ENCODE results near the gene SDS. TPM values are rescaled to one million over a fixed set of nuclear protein-coding genes. Genes with fewer than 3 reads are reported as not detected.

Gene SDS
- total RNA-seq, 1 donor from 2014 or later: not detected

DNA sequence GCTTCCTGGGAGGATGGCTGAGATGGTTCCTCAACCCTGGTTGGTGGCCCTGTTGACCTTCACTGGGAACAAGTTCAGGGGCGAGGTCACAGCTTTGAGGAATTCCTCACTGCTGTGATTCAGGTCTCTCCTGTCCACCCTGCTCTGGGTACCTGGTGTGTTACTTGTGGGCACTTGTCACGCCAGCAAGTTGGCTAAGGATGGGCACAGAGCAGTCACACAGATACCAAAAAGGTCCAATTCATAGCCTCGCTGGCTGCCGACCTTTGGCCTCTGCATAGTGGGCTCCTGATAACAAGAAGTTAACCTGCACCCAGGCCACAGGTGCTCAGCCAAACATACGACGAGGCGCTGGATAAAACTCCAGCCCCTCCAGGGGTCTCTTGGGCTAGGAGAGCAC lies 11.2 kb downstream of the SDS start:
- no peak for TF ChIP-seq CTCF (IDR thresholded peaks at IDR 0.05; ENCODE audit: borderline replicate concordance)
- no peaks in the 10 kb centered on the region for H3K27me3 ChIP-seq (ENCODE audit: low read depth)
- intact Hi-C loops (cut with micrococcal nuclease): no loop called here
- no peaks in the 10 kb centered on the region for H3K4me1 ChIP-seq
- H3K4me3 ChIP-seq: no peak overlapping the region
- no peak overlapping the region for H3K27ac ChIP-seq (replicated peaks)
- peaks cover 35% of the 10 kb centered on the region for H3K36me3 ChIP-seq
- peaks cover 5% of the 10 kb centered on the region for H3K9me3 ChIP-seq (replicated peaks)
- DNase-seq: no peak

GRCh38 chr12:113391650-113392337 lies 11.9 kb downstream of the SDS start:
- no peak overlapping the region for H3K27ac ChIP-seq (replicated peaks)
- peaks cover 5% of the 10 kb centered on the region for H3K9me3 ChIP-seq (replicated peaks)
- peaks cover 42% of the 10 kb centered on the region for H3K36me3 ChIP-seq
- no peaks in the 10 kb centered on the region for H3K4me1 ChIP-seq
- no peaks in the 10 kb centered on the region for H3K27me3 ChIP-seq (ENCODE audit: low read depth)
- no peak for TF ChIP-seq CTCF (IDR thresholded peaks at IDR 0.05; ENCODE audit: borderline replicate concordance)
- intact Hi-C loops (cut with micrococcal nuclease): no loop called here
- H3K4me3 ChIP-seq: no peak overlapping the region
- DNase-seq: no peak

- H3K9me3 ChIP-seq (replicated peaks): peaks cover 5% of the 10 kb centered on the region
- H3K27ac ChIP-seq (replicated peaks): no peak overlapping the region
- no peak for DNase-seq
- no peaks in the 10 kb centered on the region for H3K27me3 ChIP-seq (ENCODE audit: low read depth)
- intact Hi-C loops (cut with micrococcal nuclease): no loop called here
- no peak overlapping the region for H3K4me3 ChIP-seq
- H3K4me1 ChIP-seq: no peaks in the 10 kb centered on the region
- no peak for TF ChIP-seq CTCF (IDR thresholded peaks at IDR 0.05; ENCODE audit: borderline replicate concordance)
- peaks cover 47% of the 10 kb centered on the region for H3K36me3 ChIP-seq
Measured at GRCh38 chr12:113391145-113391544, 12.5 kb downstream of the SDS start.

DNA sequence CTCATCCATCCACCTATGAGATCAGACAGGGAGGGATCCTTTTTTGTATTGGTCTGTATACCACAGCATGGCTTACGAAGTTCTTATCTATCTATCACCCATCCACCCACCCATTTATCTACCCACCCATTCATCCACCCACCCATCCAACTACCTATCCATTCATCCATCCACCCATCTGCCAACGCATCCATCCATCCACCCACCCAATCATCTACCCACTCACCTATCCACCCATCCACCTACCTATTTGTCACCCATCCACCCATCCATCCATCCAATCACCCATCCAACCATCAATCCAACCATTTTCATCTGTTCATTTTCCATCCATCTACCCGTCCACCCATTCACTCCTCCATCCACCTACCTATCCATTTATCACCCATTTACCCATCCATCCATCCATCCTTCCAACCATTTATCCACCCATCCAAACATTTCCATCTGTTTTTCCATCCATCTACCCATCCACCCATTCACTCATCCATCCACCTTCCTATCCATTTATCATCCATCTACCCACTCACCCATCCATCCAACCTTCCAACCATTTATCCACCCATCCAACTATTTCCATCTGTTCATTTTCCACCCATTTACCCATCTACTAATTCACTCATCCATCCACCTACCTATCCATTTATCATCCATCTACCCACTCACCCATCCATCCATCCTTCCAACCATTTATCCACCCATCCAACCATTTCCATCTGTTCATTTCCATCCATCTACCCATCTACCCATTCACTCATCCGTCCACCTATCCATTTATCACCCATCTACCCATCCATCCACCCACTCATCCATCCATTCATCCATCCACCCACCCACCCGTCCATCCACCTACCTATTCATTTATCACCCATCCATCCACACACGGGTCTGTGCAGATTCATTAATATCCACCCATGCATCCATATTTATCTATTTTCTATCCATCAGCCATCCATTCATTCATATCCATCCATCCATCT lies 13.3 kb downstream of the SDS start:
- Histone ChIP-seq H3K4me3 (no peak overlapping the region), H3K36me3 (peaks cover 55% of the 10 kb centered on the region), H3K27ac (replicated peaks) (no peak overlapping the region), H3K27me3 (ENCODE audit: low read depth) (no peaks in the 10 kb centered on the region), H3K4me1 (no peaks in the 10 kb centered on the region), H3K9me3 (replicated peaks) (peaks cover under 1% of the 10 kb centered on the region)
- no peak for TF ChIP-seq CTCF (IDR thresholded peaks at IDR 0.05; ENCODE audit: borderline replicate concordance)
- intact Hi-C loops (cut with micrococcal nuclease): no loop called here
- DNase-seq: no peak

DNA sequence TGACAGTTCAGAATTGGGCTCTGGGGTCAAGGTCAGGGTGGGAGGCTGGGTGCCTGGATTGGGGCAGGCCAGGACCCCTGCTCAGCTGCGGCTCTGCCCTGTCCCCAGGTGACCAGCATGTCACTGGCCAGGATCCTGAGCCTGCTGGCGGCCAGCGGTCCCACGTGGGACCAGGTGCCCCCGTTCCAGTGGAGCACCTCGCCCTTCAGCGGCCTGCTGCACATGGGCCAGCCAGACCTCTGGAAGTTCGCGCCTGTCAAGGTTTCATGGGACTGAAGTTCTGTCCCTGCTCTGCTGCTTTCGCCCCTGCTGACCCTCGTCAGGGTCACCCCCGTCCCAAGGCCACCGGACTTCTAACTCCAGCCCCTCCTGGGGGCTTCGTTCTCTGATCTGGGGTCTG lies 15.3 kb downstream of the SDS start:
- Histone ChIP-seq H3K27ac (replicated peaks) (no peak overlapping the region), H3K4me3 (no peak overlapping the region), H3K9me3 (replicated peaks) (no peaks in the 10 kb centered on the region), H3K4me1 (no peaks in the 10 kb centered on the region), H3K36me3 (peaks cover 75% of the 10 kb centered on the region), H3K27me3 (ENCODE audit: low read depth) (no peaks in the 10 kb centered on the region)
- no peak for DNase-seq
- TF ChIP-seq CTCF (IDR thresholded peaks at IDR 0.05; ENCODE audit: borderline replicate concordance): no peak
- intact Hi-C loops (cut with micrococcal nuclease): no loop called here

Measured in left ventricle myocardium inferior (tissue), 1 donor.